Retinal pigment epithelial cell (primary cell): Measurements from ENCODE around the gene HOXB5.

Source experiments
- DNase-seq: peaks from one replicate; pipeline ENCODE4 v3.0.0-alpha.2; 2010; ENCODE audit warnings: low read depth
- H3K4me3 ChIP-seq: 2 replicates; pipeline ENCODE4 v1.5.1; 2011; ENCODE audit warnings: mild to moderate bottlenecking, low read length, control low read depth, moderate library complexity
- CTCF ChIP-seq: conservative IDR thresholded peaks from 2 replicates; pipeline ENCODE4 v1.5.1; 2011; ENCODE audit warnings: low read depth, low read length, control low read depth, inconsistent platforms

Gene HOXB5

GRCh38 chr17:48553826-48554225 lies 39.8 kb downstream of the HOXB5 start:
- no peak overlapping the region for H3K4me3 ChIP-seq
- DNase-seq: no peak
- no peak for TF ChIP-seq CTCF

- no peak overlapping the region for H3K4me3 ChIP-seq
- DNase-seq: no peak
- no peak for TF ChIP-seq CTCF
Measured at GRCh38 chr17:48553190-48553547, 40.4 kb downstream of the HOXB5 start.

GRCh38 chr17:48552466-48553189 lies 41.0 kb downstream of the HOXB5 start:
- no peak overlapping the region for H3K4me3 ChIP-seq
- no peak for TF ChIP-seq CTCF
- no peak for DNase-seq

GRCh38 chr17:48551596-48552465 lies 41.7 kb downstream of the HOXB5 start:
- DNase-seq: no peak
- no peak for TF ChIP-seq CTCF
- no peak overlapping the region for H3K4me3 ChIP-seq

GRCh38 chr17:48551214-48551555 lies 42.4 kb downstream of the HOXB5 start:
- DNase-seq: no peak
- no peak overlapping the region for H3K4me3 ChIP-seq
- TF ChIP-seq CTCF: no peak

- TF ChIP-seq CTCF: peak; percentile 17
- no peak for DNase-seq
Measured at GRCh38 chr17:48550502-48551213, 42.9 kb downstream of the HOXB5 start.

More at GRCh38 chr17:48550502-48551213, 42.9 kb downstream of the HOXB5 start:
- H3K4me3 ChIP-seq: no peak overlapping the region
